Gastrocnemius medialis (tissue), 4 donors: ENCODE data around the gene LDLRAD4. TPM values are rescaled to one million over a fixed set of nuclear protein-coding genes. Genes with fewer than 3 reads are reported as not detected.
"Not testable (repeated sequence)": the region's sequence is repeated elsewhere in the genome, so short reads cannot be mapped to it uniquely, and the experiment has no call there.

ENCODE experiments used
- ATAC-seq, 2 donors: fragments of 150-250 bp; one replicate each; pipeline ENCODE4 v1.9.1; 2016
- DNase-seq, 2 donors: peaks; one replicate each; pipeline ENCODE4 v3.0.0-alpha.2; 2019
- H3K27ac ChIP-seq, 4 donors: fragments of 200-600 bp; sonication (generic); 1 replicate in 1 of 4; 2 replicates in 3 of 4; pipeline ENCODE4 v1.5.1; 2016 to 2018; ENCODE audit warnings: mild to moderate bottlenecking in 2 of 4, moderate library complexity in 1 of 4
- H3K27me3 ChIP-seq, 3 donors: fragments of 200-600 bp; sonication (generic) in 2 of 3; 1 replicate in 1 of 3; 2 replicates in 2 of 3; pipeline versions ENCODE4 v1.5.1 to v1.6.0; 2016 to 2019; ENCODE audit warnings: mild to moderate bottlenecking in 1 of 3, moderate library complexity in 1 of 3
- H3K36me3 ChIP-seq, 2 donors: fragments of 200-600 bp; sonication (generic) in 1 of 2; one replicate each; pipeline ENCODE4 v1.5.1; 2017 to 2018
- H3K4me1 ChIP-seq, 2 donors: fragments of 200-600 bp; sonication (generic) in 1 of 2; one replicate each; pipeline ENCODE4 v1.5.1; 2016 to 2017; ENCODE audit warnings: mild to moderate bottlenecking in 2 of 2
- H3K4me3 ChIP-seq, 4 donors: fragments of 200-600 bp; sonication (generic) in 3 of 4; 1 replicate in 1 of 4; 2 replicates in 3 of 4; pipeline ENCODE4 v1.5.1; 2016 to 2019; ENCODE audit warnings: mild to moderate bottlenecking in 2 of 4
- H3K9me3 ChIP-seq, 3 donors: fragments of 200-600 bp; sonication (generic) in 2 of 3; 1 replicate in 1 of 3; 2 replicates in 2 of 3; pipeline ENCODE4 v1.5.1; 2016 to 2019
- CTCF ChIP-seq, 5 experiments: fragments of 450-650 bp in 3 of 5; fragments of 200-600 bp in 2 of 5; sonication (generic) in 2 of 5; IDR thresholded peaks in 4 of 5; conservative IDR thresholded peaks in 1 of 5; 1 replicate in 4 of 5; 2 replicates in 1 of 5; pipeline ENCODE4 v1.5.1; 2016 to 2019; ENCODE audit warnings: antibody characterized with exemption in 5 of 5, mild to moderate bottlenecking in 3 of 5, moderate library complexity in 3 of 5
- POLR2A ChIP-seq, 2 donors: fragments of 450-650 bp; IDR thresholded peaks; one replicate each; pipeline ENCODE4 v1.6.1; 2017; ENCODE audit warnings: antibody characterized with exemption in 2 of 2, mild to moderate bottlenecking in 2 of 2, moderate library complexity in 2 of 2
- in situ Hi-C, 4 donors: fragments of 200-750 bp; cut with MboI; loops; one replicate each; pipeline versions ENCODE4 v1.15.0 to v1.8.0; 2017; ENCODE audit warnings: low sequenced_read_pairs in 4 of 4
- intact Hi-C: fragments of 100-400 bp; cut with DNase I; formaldehyde crosslinking; loops from one replicate; pipeline ENCODE4 v1.15.1; 2023; ENCODE audit warnings: low total_unique reads
- microRNA-seq, 2 donors: library from miRNA; unstranded; fragments of <30 nt; microRNA quantifications; one replicate each; pipeline ENCODE4, GENCODE V29; 2016; ENCODE audit warnings: borderline replicate concordance in 2 of 2
- total RNA-seq, 4 donors: library from RNA; depleted of rRNA; stranded (reverse); fragments of >200 nt; gene quantifications; one replicate each; pipeline versions ENCODE4 v1.1.0 to v1.2.3, GENCODE V29; 2016

LDLRAD4 gene
- total RNA-seq, 4 donors from 2014 or later: 3.9 to 11.1 (median 6.5) TPM

DNA sequence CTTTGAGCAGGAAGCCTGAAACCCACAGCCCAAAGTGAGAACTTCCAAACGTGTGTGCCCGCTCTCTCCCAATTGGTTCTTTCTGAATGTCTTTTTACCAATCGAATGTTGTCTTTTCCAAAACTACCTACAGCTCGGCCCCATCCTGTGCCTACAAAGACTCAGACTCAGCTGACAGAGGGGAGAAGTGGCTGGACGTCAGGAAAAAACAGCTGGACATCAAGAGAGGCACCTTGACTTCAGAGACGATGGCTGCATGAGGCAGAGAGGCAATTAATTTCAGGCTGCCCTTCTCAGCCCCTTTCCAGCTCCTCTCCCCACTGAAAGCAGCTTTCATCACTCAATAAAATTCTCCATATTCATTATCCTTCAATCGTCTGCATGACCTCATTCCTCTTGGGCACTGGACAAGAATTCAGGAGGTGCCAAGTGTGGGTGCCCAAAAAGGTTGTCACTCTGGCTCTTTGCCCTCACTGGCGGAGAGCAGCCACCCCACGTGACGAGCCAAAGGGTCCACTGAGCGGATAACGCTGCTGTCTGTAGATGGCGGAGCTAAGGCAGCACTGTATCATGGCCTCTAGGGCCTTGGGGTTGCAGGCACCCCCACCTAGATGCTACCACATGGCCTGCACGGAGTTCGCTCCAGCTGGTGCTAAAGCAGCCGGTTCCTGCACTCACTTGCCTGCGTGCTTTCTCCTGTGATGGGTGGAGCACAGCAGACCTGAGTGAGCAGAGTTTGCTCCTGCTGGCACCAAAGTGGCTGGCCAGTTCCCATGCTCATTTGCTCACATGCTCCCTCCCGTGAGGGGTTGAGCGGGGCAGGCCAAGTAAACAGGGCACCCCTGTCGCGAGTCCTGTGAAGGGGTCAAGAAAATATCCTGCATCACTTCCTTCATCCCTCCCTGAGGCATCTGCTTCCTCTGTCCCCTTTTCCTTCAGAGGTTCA, 469.9 kb downstream of the LDLRAD4 start:
- Histone ChIP-seq H3K9me3 (no peaks in the 10 kb centered on the region), H3K27me3 (no peaks in the 10 kb centered on the region), H3K4me1 (peaks cover 0 to 2% of the 10 kb centered on the region in 2 donors), H3K4me3 (no peak overlapping the region), H3K36me3 (no peaks in the 10 kb centered on the region), H3K27ac (no peak overlapping the region)
- no peak for TF ChIP-seq POLR2A (IDR thresholded peaks at IDR 0.05)
- no peak for TF ChIP-seq CTCF (IDR thresholded peaks at IDR 0.05 in 4 of 5, conservative IDR thresholded peaks at IDR 0.05 in 1 of 5)
- intact Hi-C loops: no loop called here
- no peak for ATAC-seq
- no peak for DNase-seq
- in situ Hi-C loops: no loop called here

GRCh38 chr18:13690060-13690459, 471.5 kb downstream of the LDLRAD4 start:
- ATAC-seq, H3K9me3 ChIP-seq, H3K36me3 ChIP-seq, H3K4me1 ChIP-seq, in situ Hi-C loops, DNase-seq, intact Hi-C loops, H3K27ac ChIP-seq, H3K4me3 ChIP-seq, H3K27me3 ChIP-seq: not testable (repeated sequence)

- intact Hi-C loops, ATAC-seq, in situ Hi-C loops, H3K4me1 ChIP-seq, H3K27ac ChIP-seq, H3K36me3 ChIP-seq, DNase-seq, H3K9me3 ChIP-seq, H3K27me3 ChIP-seq, H3K4me3 ChIP-seq: not testable (repeated sequence)
Observed at GRCh38 chr18:13695337-13695736, 476.8 kb downstream of the LDLRAD4 start.

DNA sequence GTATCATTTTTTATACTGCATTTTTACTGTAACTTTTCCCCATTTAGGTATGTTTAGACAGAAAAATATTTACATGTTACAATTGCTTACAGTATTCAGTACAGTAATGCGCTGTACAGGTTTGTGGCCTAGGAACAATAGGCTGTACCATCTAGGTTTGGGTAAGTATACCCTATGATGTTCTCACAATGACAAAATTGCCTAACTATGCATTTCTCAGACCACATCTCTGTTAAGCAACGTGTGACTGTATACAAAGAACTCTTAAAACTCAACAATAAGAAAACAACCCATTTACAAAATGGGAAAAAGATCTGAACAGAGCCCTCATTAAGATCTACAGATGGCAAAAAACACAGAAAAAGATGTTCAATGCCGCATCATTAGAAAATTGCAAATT, 478.4 kb downstream of the LDLRAD4 start:
- no peak for ATAC-seq
- Histone ChIP-seq H3K4me3 (no peak overlapping the region), H3K27ac (no peak overlapping the region), H3K4me1 (no peaks in the 10 kb centered on the region), H3K27me3 (no peaks in the 10 kb centered on the region), H3K9me3 (no peaks in the 10 kb centered on the region), H3K36me3 (no peaks in the 10 kb centered on the region)
- TF ChIP-seq CTCF (IDR thresholded peaks at IDR 0.05 in 4 of 5, conservative IDR thresholded peaks at IDR 0.05 in 1 of 5): no peak
- TF ChIP-seq POLR2A (IDR thresholded peaks at IDR 0.05): no peak
- no peak for DNase-seq
- intact Hi-C loops (no loop called here), in situ Hi-C loops (no loop called here)

DNA sequence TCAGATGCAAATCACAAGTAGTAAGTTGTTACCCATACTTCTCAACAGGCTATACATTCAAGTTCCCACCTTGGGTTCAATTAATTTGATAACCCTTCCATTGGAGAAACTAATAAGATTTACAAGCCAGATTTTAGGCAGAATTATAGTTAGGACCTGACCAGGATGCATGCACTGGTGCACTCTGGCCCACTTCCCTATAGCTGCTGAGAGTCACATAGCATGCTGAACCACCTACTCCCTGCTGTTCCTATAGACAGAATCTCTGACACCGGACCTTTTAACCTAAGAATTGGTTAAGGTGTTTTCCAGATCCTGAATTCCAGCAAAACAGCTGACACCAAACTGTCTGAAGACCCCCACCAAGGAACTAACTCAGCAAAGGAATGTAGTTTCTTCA, 481.6 kb downstream of the LDLRAD4 start:
- Histone ChIP-seq H3K9me3 (no peaks in the 10 kb centered on the region), H3K27ac (no peak overlapping the region), H3K27me3 (no peaks in the 10 kb centered on the region), H3K4me1 (no peaks in the 10 kb centered on the region), H3K36me3 (no peaks in the 10 kb centered on the region), H3K4me3 (no peak overlapping the region)
- ATAC-seq (no peak), DNase-seq (no peak)
- TF ChIP-seq POLR2A (IDR thresholded peaks at IDR 0.05): no peak
- TF ChIP-seq CTCF (IDR thresholded peaks at IDR 0.05 in 4 of 5, conservative IDR thresholded peaks at IDR 0.05 in 1 of 5): no peak
- intact Hi-C loops (no loop called here), in situ Hi-C loops (loop anchor here in 1 of 4 donors (25.0 kb wide), 2 partner anchors 138 to 488 kb away; partner anchors contain the start of gene LDLRAD4)

Small RNAs within 50 kb of the gene (microRNA-seq; reads per million reads assigned to microRNA genes)
- 0 reads per million in 2 donors for gene MIR4526
- 0 reads per million in 2 donors for gene MIR5190

Other genes with a start within 250 kb of the LDLRAD4 start
- 1 to 10 TPM; 6.8 to 8.3 (median 7.3) TPM for gene CEP192, start 227.4 kb upstream of the LDLRAD4 start, total RNA-seq